GM18517 (cell line): ENCODE data around the gene TCF7L2.

Source experiments
- ATAC-seq: cut with Tn5 transposase; IDR thresholded peaks from one replicate; pipeline ENCODE4 v1.9.1; 2021; ENCODE audit warnings: mild to moderate bottlenecking, moderate library complexity; ENCODE audit not compliant: unreplicated experiment

TCF7L2 gene

GRCh38 chr10:112963835-112964234, 13.8 kb downstream of the TCF7L2 start:
- ATAC-seq: no peak

- ATAC-seq: no peak
Observed at GRCh38 chr10:112964482-112964881, 14.4 kb downstream of the TCF7L2 start.

- no peak for ATAC-seq
Observed at GRCh38 chr10:112966194-112966855, 16.3 kb downstream of the TCF7L2 start.

- ATAC-seq: no peak
Observed at GRCh38 chr10:112967200-112967599, 17.2 kb downstream of the TCF7L2 start.

- ATAC-seq: no peak
Observed at GRCh38 chr10:112969131-112969530, 19.1 kb downstream of the TCF7L2 start.

GRCh38 chr10:112969542-112969941, 19.5 kb downstream of the TCF7L2 start:
- ATAC-seq: no peak

GRCh38 chr10:112970021-112970420, 20.0 kb downstream of the TCF7L2 start:
- no peak for ATAC-seq

GRCh38 chr10:112972606-112973005, 22.6 kb downstream of the TCF7L2 start:
- no peak for ATAC-seq

GRCh38 chr10:112973046-112973445, 23.0 kb downstream of the TCF7L2 start:
- no peak for ATAC-seq

- ATAC-seq: no peak
Observed at GRCh38 chr10:112973805-112974204, 23.8 kb downstream of the TCF7L2 start.

- ATAC-seq: no peak
Observed at GRCh38 chr10:112977426-112977898, 27.4 kb downstream of the TCF7L2 start.

GRCh38 chr10:112979927-112980326, 29.9 kb downstream of the TCF7L2 start:
- ATAC-seq: no peak

- no peak for ATAC-seq
Observed at GRCh38 chr10:112980937-112981336, 30.9 kb downstream of the TCF7L2 start.

- peak; percentile 96 for ATAC-seq
Observed at GRCh38 chr10:112981553-112981952, 31.5 kb downstream of the TCF7L2 start.

- ATAC-seq: no peak
Observed at GRCh38 chr10:112983444-112984056, 33.5 kb downstream of the TCF7L2 start.

- ATAC-seq: no peak
Observed at GRCh38 chr10:112984756-112985155, 34.7 kb downstream of the TCF7L2 start.

- no peak for ATAC-seq
Observed at GRCh38 chr10:112985690-112986543, 35.9 kb downstream of the TCF7L2 start.

- no peak for ATAC-seq
Observed at GRCh38 chr10:112986544-112987190, 36.6 kb downstream of the TCF7L2 start.

- no peak for ATAC-seq
Observed at GRCh38 chr10:112988839-112989406, 38.9 kb downstream of the TCF7L2 start.

- no peak for ATAC-seq
Observed at GRCh38 chr10:112989826-112990225, 39.8 kb downstream of the TCF7L2 start.

GRCh38 chr10:112990271-112990670, 40.2 kb downstream of the TCF7L2 start:
- no peak for ATAC-seq
